HG03139 (cell line): ENCODE measurements around the gene LIMS1.
A peak's percentile ranks its signal among the peaks of the same experiment; 100 is the strongest.
"Not testable (repeated sequence)": the region's sequence is repeated elsewhere in the genome, so short reads cannot be mapped to it uniquely, and the experiment has no call there.

Experiments used
- ATAC-seq: cut with Tn5 transposase; IDR thresholded peaks from one replicate; pipeline ENCODE4 v1.9.1; 2021; ENCODE audit not compliant: unreplicated experiment

The LIMS1 gene

DNA sequence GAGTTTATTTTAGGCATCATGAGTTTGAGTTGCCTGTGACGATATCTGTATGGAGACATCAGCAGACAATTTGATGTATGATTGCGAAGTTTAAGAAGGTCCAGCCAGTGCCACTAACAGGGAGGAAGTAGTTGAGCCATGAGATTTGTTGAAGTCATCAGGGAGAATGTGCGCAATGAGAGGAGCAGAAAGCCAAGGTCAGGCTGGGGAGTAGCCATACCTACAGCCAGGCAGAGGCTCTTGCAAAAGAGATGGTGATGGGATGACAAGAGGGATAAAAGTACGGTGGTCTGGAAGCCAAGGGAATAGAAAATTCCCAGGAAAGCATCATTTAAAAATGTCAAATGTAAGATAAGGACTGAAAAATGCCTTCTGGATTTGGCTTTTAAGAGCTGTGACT is 51.2 kb downstream of the LIMS1 start:
- no peak for ATAC-seq

DNA sequence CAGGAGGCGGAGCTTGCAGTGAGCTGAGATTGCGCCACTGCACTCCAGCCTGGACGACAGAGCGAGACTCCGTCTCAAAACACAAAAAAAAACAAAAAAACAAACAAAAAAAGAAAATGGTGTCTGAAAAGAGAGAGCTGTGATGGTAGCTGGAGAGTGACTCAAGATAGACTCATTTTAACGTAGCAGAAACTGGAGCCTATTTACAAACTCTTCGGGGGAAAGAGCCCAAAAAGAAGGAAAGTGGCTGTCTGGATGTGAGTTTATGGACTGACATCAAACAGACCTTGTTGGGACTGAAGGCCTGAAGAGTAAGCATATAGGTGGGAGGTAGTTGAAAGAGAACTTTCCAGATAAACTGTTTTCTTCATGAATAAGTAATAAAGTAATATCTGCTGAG is 51.8 kb downstream of the LIMS1 start:
- ATAC-seq = no peak

DNA sequence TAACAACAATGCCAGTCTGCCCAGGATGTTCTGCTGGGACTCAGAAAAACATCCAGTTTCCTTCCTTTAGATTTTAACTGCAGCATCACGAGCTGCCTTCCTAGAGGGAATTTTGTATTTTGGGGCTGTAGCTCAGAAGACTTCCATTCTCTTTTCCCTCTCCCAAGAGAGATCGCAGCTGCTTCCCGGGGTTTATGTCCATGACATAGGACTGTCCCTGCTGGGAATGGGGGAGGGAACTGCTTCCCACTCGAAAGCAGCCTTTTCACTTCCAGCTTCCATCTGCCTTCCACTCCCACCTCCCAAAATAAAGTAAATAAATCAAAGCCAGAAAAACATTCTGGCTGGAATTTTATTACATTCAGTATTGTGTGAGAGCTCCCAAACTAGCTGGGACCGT is 52.4 kb downstream of the LIMS1 start:
- no peak for ATAC-seq

DNA sequence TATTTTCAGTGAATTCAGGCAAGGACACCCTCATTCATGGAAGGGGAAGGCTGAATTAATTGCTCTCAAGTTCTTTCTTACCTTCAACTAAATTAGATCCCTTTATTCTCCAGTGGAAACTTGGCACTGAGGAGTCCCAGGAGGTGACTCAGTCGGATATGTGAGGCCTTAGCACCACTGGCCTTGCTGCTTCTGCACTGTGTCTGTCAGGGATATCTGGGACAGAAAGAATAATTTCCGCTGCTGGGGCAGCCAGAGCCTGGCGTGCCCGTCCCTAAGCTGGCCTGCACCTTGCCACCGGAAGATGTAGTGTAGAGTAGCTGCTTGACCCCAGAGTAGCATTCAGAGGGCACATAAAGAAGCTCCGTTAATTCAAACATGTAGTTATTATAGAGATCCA is 53.4 kb downstream of the LIMS1 start:
- no peak for ATAC-seq

DNA sequence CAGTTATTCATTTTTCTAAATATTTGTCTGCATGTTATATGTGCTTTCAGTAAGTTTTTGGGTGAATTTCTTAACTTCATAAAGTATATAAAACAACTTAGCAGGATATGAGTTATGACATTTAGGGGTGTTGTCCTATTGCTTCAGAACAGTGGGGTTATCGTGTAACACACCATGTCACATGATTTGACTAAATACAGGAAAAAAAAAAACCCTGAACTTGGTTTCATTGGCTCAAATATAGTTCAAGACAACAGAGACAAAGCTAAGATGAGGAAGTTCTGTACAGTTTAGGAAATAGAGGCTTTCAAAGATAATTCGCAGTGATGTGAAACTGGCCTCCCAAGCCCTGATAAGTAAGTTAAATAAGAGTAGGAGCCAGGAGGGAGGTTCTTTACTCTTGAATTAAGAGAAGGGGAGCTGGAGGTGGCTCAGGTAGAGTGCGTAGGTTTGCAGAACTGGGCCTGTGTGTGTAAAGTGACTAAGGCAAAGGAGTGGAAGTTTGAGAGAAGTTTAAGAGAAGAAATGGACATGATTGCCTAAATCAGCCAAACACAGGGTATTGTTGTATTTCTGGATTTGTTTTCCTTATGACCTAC is 53.9 kb downstream of the LIMS1 start:
- ATAC-seq = no peak

DNA sequence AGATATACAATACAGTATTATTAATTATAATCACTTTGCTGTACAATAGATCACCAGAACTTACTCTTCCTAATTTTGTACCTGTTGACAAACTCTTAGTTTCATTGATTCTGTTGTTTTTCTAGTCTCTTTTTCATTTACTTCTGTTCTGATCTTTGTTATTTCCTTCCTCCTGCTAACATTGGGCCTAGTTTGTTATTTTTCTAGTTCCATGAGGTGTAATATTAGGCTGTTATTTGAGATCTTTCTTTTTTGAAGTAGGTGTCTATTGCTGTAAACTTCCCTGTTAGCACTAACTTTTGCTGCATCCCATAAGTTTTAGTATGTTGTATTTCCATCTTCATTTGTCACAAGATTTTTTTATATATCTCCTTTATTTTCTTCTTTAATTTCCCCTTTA is 55.1 kb downstream of the LIMS1 start:
- no peak for ATAC-seq

DNA sequence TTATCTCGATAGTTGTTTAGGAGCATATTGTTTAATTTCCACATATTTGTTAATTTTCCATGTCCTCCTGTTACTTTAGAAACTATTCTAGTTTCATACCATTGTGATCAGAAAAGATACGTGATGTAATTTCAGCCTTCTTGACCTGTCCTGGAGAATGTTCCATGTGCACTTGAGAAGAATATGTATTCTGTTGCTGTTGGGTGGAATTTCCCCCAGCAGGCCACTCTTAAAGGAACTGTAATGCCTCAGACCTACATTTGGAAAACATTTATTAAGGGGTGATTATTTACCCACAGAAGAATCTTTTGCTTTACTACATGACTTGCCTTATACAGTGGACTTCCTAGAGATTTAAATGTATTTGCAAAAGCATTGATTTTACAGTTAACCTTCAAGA is 55.5 kb downstream of the LIMS1 start:
- no peak for ATAC-seq

DNA sequence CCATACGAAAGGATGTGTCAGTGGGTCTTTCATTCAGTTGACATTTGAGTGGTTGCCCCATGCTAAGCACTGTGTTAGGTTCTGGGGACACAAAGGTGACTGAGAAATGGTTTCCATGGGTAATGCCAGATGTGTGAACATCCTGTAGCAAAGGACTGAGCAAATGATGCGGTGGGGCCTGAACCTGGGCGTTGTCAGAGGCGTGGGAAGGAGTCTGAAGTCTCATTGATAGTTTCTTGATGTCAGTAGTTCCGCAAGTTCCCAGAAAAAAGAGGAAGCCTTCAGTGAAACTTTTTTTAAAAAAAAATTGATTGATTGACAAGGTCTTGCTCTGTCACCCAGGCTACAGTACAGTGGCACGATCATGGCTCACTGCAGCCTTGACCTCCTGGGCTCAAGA is 56.9 kb downstream of the LIMS1 start:
- ATAC-seq = peak; percentile 41

DNA sequence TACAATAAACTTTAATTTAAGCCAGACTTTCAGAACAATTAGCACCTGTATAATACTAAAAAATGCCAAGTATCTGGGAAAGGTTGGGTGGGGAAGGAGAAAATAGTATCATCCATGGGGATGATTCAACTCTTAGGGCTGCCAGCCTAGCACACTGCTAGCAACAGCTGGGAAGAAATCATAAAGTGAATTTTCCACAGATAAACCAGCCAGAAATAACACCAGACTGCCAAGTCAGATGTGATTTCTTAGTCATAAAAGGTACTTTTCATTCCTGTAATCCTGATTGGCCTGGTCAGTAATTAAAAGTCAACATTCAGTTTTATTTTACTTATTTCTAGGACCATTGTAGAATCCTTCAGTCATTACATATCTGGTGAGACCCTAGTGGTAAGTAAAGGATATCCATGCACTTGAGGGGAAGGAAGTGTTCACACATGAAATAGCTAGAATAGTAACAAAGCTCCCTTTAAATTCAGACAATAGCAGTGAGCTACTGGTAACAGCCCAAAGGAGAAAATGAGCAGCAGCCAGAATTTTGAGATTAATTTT is 59.4 kb downstream of the LIMS1 start:
- ATAC-seq = no peak

DNA sequence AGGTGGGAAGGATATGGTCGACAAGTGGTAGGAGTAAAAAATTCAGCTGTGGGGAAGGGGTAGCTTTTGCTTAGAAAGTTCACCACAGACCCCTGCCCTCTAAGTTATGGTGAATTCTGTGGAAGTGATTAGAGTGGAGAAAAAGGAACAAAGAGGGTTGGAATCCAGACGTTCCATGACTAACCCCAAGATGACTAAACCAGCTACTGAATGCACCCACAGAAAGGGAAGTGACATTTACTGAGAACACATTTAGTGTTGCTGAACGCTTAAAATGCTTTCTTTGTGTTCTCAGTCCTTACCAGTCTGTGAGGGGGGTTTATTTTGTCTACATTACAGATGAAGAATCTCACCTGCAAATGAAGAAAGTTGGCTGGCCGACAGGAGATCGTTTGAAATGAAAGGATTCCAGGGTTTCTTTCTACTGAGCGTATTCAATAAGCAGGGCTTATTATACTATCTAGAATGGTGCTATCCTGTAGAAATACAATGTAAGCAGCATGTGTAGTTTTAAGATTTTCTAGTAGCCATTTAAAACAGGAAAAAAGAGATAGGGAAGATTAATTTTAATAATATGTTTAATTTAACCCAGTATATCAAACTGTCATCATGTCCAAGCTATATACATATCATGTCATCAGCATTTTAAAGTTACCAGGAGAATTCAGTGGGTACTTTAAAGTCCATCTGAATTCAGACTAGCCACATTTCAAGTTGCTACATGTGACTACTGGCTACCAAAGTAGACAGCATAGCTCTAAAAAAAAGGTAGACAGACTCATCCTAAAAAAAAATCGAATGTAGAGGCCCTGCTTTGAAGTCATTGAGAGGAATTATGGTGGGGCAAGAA is 60.1 kb downstream of the LIMS1 start:
- peak; percentile 88 for ATAC-seq

DNA sequence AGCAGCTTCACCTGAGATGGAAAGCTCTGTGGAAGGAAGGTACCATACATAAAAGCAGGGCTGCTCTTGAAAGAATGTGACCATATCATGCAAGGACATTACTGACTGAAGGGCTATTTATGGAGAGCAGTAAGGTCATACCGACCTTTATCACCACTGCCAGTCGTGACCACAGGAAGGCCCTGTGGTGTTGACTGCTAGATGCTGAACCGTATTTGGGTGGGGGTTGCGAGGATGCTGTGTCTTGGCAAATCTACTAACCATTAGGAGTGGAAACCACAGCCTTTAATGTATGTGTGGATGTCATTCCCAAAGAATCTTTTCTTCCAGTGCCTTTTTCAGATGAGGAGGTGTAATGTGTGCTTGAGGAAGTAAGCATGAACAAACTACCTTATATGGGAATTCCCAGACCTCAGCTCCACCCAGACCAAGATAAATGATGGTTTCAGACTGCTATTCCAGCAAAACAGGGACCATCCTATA is 60.8 kb downstream of the LIMS1 start:
- peak; percentile 41 for ATAC-seq

DNA sequence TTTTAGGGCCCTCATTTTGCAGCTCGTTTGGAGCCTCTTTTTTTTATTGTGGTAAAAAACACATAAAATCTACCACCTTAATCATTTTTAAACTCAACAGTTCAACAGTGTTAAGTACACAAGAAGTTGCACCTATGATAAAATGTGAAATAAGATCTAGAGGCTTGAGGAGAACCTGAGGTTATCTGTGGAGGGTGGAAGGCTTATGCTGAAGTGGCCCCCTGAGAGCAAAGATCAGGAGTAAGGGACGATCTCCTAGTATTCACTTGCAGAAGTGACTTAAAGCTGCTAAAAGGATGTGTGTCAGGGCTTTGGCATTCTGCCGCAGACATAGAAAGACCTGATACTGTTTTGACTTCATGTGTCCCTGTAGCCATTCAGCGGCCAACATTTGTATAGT is 61.5 kb downstream of the LIMS1 start:
- ATAC-seq = not testable (repeated sequence)

DNA sequence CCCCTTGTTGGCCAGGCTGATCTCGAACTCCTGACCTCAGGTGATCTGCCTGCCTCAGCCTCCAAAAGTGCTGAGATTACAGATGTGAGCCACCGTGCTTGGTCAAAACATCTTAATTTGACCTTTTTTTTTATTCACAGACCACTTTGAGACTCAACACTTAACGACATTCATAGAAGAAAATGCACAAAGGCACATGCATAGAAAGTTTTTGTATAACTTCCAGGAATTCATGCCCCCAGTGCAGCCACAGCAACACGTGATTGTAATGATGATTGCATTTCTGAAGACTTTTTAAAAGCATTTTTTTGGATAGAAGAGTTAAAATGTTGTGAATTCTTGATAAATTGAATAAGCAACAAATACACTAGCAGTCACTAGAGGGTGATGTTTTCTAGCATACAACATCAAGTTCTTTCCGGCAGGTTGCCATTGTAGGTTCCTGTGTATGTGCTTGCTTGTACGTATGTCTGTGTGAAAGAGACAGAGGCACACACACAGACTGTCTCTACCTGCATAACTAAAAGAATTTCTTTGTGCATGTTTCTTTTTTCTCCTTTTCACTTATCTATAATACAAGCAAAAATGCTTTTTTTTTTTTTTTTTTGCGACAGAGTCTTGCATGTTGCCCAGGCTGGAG is 63.0 kb downstream of the LIMS1 start:
- not testable (repeated sequence) for ATAC-seq

DNA sequence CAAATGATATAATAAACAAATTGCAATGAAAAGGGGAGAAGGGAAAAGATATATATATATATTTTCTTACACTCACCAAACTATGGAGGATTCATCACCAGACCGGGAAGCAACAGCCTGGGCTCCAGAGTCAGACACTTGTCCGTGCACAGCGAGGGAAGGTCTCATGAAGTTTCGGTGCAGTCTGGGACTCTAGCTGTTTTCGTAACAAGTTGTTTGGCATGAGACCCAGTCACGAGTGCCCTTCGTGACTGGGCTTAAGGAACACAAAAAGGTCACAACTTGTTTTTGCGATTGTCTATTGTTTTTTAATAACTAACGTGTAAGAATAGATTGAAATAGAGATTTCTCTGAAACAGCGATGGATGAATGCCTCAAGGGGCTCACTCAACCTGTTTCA is 66.9 kb downstream of the LIMS1 start:
- ATAC-seq = not testable (repeated sequence)

DNA sequence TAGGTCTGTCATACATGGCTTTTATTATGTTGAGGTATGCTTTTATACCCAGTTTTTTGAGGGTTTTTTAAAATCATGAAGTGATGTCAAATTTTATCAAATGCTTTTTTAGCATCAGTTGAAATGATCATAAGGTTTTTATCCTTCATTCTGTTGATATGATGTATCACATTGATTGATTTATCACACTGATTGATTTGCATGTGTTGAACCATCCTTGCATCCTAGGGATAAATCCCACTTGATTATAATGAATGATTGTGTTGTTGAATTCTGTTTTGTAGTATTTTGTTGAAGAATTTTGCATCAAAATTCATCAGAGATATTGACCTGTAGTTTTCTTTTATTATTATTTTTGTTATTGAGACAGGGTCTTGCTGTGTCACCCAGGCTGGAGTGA is 68.2 kb downstream of the LIMS1 start:
- ATAC-seq = no peak

DNA sequence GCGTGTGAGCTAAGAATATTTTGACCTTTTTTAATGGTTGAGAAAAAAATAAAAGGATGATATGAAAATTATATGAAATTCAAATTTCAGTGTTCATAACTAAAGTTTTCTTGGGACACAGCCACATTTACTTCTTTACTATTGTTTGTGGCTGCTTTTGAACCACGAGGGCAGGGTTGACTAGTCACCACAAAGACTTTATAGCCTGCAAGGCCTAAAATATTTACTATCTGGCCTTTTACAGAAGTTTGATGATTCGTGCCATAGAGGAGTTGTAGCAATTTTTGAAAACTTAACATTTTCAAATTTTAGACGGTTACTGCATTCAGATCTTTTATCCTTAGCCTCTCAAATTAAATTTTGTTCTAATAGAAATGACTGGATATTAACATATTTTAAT is 69.9 kb downstream of the LIMS1 start:
- no peak for ATAC-seq

DNA sequence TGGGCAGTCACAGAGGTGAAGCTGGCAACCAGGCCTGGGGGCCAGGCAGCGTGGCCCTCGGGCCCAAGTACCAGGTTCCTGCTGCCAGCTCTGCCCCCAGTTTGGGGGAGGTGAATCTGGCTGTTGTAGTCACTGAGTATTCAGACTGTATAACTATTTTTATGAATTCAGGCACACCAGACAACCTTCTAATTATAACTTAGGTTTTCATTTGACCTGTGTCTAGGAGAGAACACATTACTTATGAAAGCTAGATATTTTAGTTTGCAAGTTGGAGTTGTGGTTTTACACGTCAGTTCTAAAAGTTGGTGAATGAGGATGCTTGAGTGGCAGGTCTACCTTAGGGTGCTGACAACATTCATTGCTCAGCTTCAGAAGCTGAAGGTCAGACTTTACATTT is 71.7 kb downstream of the LIMS1 start:
- peak; percentile 57 for ATAC-seq

DNA sequence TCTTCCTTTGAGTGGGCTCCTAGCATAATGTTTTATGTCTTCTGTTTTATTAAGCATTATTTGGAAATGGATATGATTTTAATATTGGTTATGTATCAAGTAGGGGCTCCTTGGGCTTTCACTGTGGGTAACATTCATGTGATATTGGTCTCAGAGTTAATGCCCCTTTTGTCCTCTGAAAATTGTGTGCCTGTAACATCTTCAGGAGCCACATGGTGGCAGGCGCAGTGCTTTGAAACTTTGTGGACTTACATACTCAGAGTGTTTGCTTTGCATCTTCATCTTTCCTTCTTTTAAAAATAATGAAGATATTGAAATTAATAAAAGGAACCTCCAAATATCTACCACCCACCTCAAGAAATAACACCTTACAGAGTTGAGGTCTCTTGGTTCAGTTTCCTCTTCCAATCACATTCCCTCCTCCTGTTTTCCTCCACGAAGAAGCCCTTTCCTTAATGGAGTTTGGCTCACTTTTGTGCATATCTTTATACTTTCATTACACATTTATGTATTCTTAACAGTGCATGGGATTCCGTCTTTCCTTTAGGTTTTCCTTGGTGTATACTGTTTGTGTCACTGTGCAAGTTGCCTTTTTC is 73.5 kb downstream of the LIMS1 start:
- no peak for ATAC-seq

DNA sequence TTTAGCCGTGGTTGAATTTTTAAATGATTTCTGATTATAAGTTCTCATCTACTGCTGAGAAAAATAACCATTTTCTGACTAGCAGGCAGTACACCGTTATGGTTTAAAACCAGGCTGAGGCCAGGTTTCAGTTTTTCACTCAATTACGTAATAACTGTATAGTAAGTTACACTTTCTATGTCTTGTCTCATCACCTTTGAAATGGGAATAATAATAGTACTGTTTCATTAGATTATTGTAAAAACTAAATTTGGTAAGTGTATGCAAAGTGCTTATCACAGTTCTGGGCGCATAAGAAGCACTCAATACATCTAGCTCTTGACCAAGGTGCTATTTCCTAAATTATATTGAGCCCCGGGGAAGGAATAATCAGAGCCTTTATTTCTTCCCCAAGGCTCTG is 76.8 kb downstream of the LIMS1 start:
- no peak for ATAC-seq

DNA sequence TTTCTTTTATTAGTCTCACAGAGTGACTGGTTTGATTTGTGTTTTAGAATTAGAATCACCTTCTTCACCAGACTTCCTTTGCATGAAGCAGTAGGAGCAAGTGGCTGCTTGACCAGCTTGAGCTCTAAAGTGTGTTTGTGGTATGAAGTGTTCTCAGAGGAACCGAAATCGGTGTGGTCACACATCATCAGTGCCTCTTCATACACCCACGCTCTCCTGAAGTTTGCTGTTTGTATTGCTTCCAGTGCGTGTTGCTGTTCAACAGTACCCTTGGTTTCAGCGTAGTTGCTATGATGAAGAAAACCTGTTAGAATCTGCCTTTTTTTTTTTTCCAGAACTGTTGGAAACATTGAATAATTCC is 77.9 kb downstream of the LIMS1 start:
- peak; percentile 81 for ATAC-seq

DNA sequence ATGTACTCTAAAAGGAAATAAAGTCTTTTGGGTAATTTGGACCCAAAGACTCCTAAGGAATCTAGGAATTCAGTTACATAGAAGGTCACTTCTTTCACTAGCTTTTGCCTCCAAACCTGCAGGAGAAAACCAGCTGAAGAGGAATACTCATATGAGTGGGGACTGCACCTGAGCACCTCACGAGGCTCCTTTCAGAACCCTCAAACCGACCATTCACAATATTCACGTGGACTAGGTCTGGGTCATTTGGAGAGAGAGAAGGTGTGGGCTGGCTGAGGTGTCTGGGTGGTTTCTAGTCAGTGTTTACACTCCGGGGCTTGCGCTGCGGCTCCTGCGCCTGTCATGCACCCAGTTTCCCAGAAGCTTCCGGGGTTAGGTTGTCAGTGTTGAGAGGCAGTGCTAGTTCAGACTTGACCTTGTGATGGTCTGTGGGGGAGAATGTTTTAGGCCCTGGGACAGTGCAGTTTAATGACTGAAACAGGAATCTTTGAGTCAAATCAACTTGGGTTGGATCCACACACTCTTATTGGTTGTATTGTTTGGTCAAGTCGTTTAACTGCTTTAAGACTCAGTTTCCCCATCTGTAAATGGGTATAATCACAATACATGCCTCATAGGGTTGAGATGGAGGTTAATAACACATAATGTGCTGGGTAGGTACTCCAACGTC is 78.4 kb downstream of the LIMS1 start:
- peak; percentile 79 for ATAC-seq
